IPS-20b (cell line): ENCODE results near the gene GADD45A.

ENCODE experiments used
- H3K27ac ChIP-seq: one replicate; pipeline ENCODE4 v1.5.1; 2013; ENCODE audit warnings: low read length
- H3K27me3 ChIP-seq: 2 replicates; pipeline ENCODE4 v1.6.1; 2013; ENCODE audit warnings: mild to moderate bottlenecking, low read length, inconsistent platforms; ENCODE audit not compliant: insufficient read depth
- H3K36me3 ChIP-seq: 2 replicates; pipeline ENCODE4 v1.6.1; 2013; ENCODE audit warnings: low read depth, mild to moderate bottlenecking, inconsistent platforms, low read length, moderate library complexity; ENCODE audit not compliant: insufficient read depth
- H3K4me1 ChIP-seq: 2 replicates; pipeline ENCODE4 v1.6.1; 2013; ENCODE audit warnings: mild to moderate bottlenecking, control low read depth, inconsistent platforms, low read length, moderate library complexity; ENCODE audit not compliant: insufficient read depth
- H3K4me3 ChIP-seq: 2 replicates; pipeline ENCODE4 v1.5.1; 2013; ENCODE audit warnings: mild to moderate bottlenecking, low read length, inconsistent platforms
- H3K9ac ChIP-seq: 2 replicates; pipeline ENCODE4 v1.6.1; 2013; ENCODE audit warnings: low read depth, mild to moderate bottlenecking, inconsistent platforms, low read length, moderate library complexity
- H3K9me3 ChIP-seq: 2 replicates; pipeline ENCODE4 v1.6.1; 2013; ENCODE audit warnings: mild to moderate bottlenecking, low read depth, low read length, inconsistent platforms; ENCODE audit not compliant: insufficient read depth

Gene GADD45A

GRCh38 chr1:67683766-67684525 lies 1.1 kb upstream of the GADD45A start:
- H3K9ac ChIP-seq = 0 out of 2 replicates have a peak overlapping the region, but pooled peaks have one; percentile 8
- peaks cover 23% of the 10 kb centered on the region for H3K36me3 ChIP-seq
- no peaks in the 10 kb centered on the region for H3K9me3 ChIP-seq
- no peak overlapping the region for H3K4me3 ChIP-seq
- no peak overlapping the region for H3K27ac ChIP-seq
- no peaks in the 10 kb centered on the region for H3K27me3 ChIP-seq
- H3K4me1 ChIP-seq = peaks cover 12% of the 10 kb centered on the region

DNA sequence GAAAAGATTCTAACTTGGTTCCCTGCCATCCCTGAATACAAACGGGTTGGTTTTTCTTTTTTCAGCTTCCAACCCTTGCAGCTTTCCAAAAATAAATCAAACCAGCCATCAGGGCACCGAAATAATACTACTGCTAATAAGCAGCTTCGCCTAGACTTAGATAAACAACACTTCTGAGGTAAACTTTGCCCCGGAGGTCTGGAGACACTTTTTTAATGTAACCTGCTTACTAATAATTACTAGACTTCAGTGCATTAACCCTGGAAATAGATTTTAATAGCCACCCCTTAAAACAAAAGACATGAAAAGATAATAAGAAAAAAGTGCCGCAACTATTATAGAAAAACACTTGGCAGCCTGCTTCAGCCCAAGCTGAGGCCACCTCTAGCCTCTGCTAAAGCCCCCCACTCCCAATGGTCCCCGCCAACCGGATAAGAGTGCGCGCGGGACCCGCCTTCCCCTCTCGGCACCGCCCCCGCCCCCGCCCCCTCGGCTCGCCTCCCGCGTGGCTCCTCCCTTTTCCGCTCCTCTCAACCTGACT lies 405 bp upstream of the GADD45A start:
- Histone ChIP-seq H3K4me3 (no peak overlapping the region), H3K9me3 (no peaks in the 10 kb centered on the region), H3K4me1 (peaks cover 12% of the 10 kb centered on the region)

DNA sequence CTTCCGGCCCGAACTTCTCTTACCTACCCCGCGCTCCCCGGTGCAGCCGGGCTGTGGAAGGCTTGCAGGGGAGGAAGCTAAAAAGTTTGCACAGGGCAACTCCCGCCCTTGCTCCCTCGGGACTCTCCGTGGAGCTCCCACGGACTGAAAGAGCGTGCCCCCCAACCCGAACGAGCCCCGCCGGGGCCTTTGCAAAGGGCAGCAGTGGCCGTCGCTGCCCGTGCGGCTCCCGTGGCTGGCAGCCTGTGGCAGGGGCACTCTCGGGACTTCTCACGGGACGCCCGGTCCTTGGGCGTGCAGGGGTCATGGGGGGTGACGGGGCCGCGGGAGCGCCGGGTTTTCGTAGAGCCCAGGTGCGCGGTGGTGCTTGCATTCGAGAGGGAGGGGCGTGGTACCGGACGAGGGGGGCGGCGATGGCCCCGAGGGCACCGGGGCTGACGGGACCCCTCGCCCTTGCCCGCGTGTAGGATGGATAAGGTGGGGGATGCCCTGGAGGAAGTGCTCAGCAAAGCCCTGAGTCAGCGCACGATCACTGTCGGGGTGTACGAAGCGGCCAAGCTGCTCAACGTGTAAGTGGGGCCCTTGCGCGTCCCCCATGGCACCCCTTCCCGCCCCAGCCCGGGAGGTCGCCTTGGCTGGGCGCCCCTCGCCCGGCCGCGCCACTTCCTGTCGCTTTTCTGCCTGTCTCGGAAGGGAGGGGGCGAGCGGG lies 711 bp downstream of the GADD45A start:
- peak overlapping the region; percentile 47 for H3K27ac ChIP-seq
- peaks cover 31% of the 10 kb centered on the region for H3K36me3 ChIP-seq
- H3K9me3 ChIP-seq = no peaks in the 10 kb centered on the region
- peak overlapping the region; percentile 83 for H3K9ac ChIP-seq
- peaks cover 12% of the 10 kb centered on the region for H3K4me1 ChIP-seq
- H3K27me3 ChIP-seq = no peaks in the 10 kb centered on the region
- H3K4me3 ChIP-seq = peak overlapping the region; percentile 82

More for the DNA sequence above, 405 bp upstream of the GADD45A start:
- H3K27ac ChIP-seq = no peak overlapping the region
- no peaks in the 10 kb centered on the region for H3K27me3 ChIP-seq
- H3K9ac ChIP-seq = 0 out of 2 replicates have a peak overlapping the region, but pooled peaks have one; percentile 8
- H3K36me3 ChIP-seq = peaks cover 30% of the 10 kb centered on the region

DNA sequence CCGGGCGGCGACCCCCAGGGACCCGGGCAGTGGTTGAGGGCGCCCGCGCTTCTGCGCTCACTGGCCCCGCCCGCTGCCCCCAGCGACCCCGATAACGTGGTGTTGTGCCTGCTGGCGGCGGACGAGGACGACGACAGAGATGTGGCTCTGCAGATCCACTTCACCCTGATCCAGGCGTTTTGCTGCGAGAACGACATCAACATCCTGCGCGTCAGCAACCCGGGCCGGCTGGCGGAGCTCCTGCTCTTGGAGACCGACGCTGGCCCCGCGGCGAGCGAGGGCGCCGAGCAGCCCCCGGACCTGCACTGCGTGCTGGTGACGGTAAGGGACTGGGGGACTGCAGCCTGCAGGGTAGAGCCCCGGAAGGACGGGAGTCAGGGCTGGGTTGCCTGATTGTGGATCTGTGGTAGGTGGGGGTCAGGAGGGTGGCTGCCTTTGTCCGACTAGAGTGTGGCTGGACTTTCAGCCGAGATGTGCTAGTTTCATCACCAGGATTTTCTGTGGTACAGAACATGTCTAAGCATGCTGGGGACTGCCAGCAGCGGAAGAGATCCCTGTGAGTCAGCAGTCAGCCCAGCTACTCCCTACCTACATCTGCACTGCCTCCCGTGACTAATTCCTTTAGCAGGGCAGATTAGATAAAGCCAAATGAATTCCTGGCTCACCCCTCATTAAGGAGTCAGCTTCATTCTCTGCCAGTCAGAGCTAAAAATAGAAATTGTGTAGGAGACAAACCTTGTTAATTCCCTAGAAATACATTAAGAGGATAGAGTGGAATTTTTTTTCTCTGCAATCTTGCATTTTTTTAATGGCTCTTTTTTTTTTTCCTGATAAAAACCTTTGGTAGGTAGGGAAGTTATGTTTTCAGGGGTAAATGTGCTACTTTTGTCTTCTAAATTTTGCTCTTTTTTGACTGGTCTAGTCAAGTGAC lies 1.5 kb downstream of the GADD45A start:
- no peaks in the 10 kb centered on the region for H3K9me3 ChIP-seq
- peaks cover 12% of the 10 kb centered on the region for H3K4me1 ChIP-seq
- H3K27ac ChIP-seq = peak overlapping the region; percentile 11
- peaks cover 31% of the 10 kb centered on the region for H3K36me3 ChIP-seq
- H3K9ac ChIP-seq = peak overlapping the region; percentile 83
- no peaks in the 10 kb centered on the region for H3K27me3 ChIP-seq
- H3K4me3 ChIP-seq = peak overlapping the region; percentile 82

GRCh38 chr1:67687198-67687545 lies 2.2 kb downstream of the GADD45A start:
- peak overlapping the region; percentile 82 for H3K4me3 ChIP-seq
- H3K4me1 ChIP-seq = peaks cover 12% of the 10 kb centered on the region
- no peaks in the 10 kb centered on the region for H3K9me3 ChIP-seq
- no peaks in the 10 kb centered on the region for H3K27me3 ChIP-seq
- H3K9ac ChIP-seq = peak overlapping the region; percentile 83; the same call in 1 of the 2 replicates
- H3K27ac ChIP-seq = no peak overlapping the region
- H3K36me3 ChIP-seq = peaks cover 31% of the 10 kb centered on the region

- Histone ChIP-seq H3K27ac (no peak overlapping the region), H3K27me3 (no peaks in the 10 kb centered on the region), H3K9me3 (no peaks in the 10 kb centered on the region), H3K4me1 (peaks cover 12% of the 10 kb centered on the region), H3K4me3 (peak overlapping the region; percentile 82), H3K36me3 (peaks cover 31% of the 10 kb centered on the region), H3K9ac (no peak overlapping the region)
Measured at GRCh38 chr1:67687649-67688048, 2.6 kb downstream of the GADD45A start.

DNA sequence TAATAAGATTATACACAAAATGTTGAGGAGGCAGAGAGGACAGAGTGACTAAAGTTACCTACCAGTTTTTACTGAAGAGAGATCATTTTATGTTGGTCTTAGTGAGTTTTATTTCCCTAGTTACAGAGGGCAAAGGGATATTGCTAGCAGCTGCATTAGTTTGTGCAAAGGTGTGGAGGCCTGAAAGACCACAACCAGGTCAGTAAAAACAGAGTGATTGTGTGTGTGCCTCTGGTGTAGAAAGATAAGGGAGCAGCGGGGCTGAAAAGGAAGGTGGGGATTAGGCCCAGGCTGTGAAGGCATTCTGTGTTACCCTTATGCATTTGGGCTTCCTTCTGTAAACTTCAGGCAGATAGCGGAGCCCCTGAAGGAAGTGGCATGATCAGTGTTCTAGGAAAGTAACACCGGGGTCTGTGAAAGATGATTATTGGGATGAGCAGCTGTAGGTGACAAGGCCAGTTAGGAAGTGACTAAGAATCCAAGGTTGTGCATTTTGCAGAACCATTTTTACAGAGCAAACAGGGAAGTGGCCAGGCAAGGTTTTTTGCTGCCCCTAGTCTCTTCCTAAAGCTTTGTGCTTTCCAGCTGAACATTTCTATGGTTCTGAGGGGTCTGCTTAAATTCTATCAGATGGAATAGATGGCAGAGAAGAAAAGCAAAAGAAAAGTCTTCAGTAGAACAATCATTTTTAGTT lies 3.7 kb downstream of the GADD45A start:
- peaks cover 31% of the 10 kb centered on the region for H3K36me3 ChIP-seq
- H3K9ac ChIP-seq = no peak overlapping the region
- no peaks in the 10 kb centered on the region for H3K9me3 ChIP-seq
- H3K4me3 ChIP-seq = no peak overlapping the region
- H3K4me1 ChIP-seq = peaks cover 12% of the 10 kb centered on the region; the same call in 1 of the 2 replicates
- no peaks in the 10 kb centered on the region for H3K27me3 ChIP-seq
- H3K27ac ChIP-seq = no peak overlapping the region

DNA sequence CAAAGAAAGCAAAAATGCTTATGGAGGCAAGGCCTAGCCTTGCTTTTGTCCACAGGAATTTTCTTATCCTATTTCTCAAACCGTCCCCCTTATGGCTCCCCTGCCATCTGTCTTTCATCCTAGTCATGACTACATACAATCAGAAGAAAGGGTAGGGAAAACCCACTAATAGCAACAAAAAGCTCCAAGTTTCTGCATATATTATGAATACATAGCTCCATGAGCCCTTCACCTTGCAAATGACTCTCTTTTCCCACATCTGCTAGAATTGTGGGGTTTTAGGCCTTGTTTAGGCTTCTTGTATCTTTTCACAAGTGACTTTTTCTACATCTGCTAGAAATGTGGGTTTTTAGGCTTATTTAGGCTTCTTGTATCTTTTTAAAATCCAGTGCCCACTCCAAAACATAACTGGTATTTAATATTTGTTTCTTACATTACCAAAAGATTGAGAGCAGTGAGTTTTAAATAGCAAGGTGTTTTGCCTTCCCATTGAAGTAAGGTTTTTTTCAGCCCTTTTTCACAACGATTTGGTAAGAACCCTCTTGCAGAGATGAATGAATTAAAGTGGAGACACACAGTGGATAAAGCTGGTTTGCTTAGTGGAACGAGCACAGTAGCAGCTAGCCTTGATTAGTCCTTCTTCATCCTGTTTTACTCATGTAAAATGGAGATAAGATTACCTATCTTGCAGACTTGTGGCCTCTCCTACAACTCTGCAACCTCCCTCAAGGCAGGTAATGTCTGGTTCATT lies 4.4 kb downstream of the GADD45A start:
- Histone ChIP-seq H3K27me3 (no peaks in the 10 kb centered on the region), H3K9me3 (no peaks in the 10 kb centered on the region), H3K9ac (no peak overlapping the region), H3K4me3 (no peak overlapping the region), H3K36me3 (peaks cover 31% of the 10 kb centered on the region), H3K27ac (no peak overlapping the region), H3K4me1 (peaks cover 8% of the 10 kb centered on the region; the same call in 1 of the 2 replicates)

GRCh38 chr1:67690018-67690363 lies 5.0 kb downstream of the GADD45A start:
- Histone ChIP-seq H3K9ac (no peak overlapping the region), H3K4me1 (peaks cover 6% of the 10 kb centered on the region; the same call in 1 of the 2 replicates), H3K27me3 (no peaks in the 10 kb centered on the region), H3K4me3 (no peak overlapping the region), H3K9me3 (no peaks in the 10 kb centered on the region), H3K27ac (no peak overlapping the region), H3K36me3 (peaks cover 31% of the 10 kb centered on the region)

- Histone ChIP-seq H3K27me3 (no peaks in the 10 kb centered on the region), H3K9me3 (no peaks in the 10 kb centered on the region), H3K27ac (no peak overlapping the region), H3K4me1 (peaks cover 6% of the 10 kb centered on the region; the same call in 1 of the 2 replicates), H3K4me3 (no peak overlapping the region), H3K36me3 (peaks cover 31% of the 10 kb centered on the region), H3K9ac (no peak overlapping the region)
Measured at GRCh38 chr1:67690411-67690810, 5.4 kb downstream of the GADD45A start.
